Measurements from ENCODE around the gene UTF1.

DNA sequence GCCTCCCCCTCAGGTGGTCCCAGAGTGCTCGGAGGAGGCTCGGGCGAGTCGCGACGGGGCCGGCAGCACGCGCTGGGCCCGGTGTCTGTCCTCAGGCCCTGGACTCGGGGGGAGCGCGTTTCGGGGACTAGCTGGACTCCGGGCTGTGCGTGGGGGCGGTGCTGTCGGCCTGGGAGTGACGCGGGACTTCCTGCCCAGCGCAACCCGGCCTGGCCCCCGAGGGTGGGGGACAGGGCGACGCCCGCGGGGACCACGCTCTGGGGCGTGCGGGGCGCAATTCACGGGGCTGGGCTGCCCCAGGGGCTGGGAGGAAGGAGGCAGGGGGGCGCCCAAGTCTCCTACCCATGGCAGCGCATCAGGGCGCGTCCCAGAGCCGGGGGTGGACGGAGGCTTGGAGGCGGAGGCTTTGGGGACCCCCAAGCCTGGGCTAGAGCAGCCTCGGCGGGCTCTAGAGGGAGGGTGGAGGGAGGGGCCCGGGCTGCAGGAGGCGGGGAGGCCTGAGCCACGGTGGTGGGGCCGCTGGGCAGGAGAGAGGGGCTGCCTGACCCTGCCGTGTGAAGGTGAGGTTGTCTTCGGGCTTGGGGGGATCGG is 5.3 kb downstream of the UTF1 start:
- TF ChIP-seq CTCF (IDR thresholded peaks at IDR 0.05; ENCODE audit: poor library complexity, severe bottlenecking), result no peak
- no peak for TF ChIP-seq EZH2 (IDR thresholded peaks at IDR 0.05; ENCODE audit: borderline replicate concordance, insufficient read depth, low read length, poor library complexity, severe bottlenecking)
- TF ChIP-seq REST (IDR thresholded peaks at IDR 0.05; ENCODE audit: borderline replicate concordance), result no peak
- TF ChIP-seq MXI1 (conservative IDR thresholded peaks at IDR 0.05; ENCODE audit: poor library complexity, severe bottlenecking), result no peak
